ENCODE measurements around the gene SHOX.

SHOX gene

GRCh38 chrX:675279-675954, 44.8 kb downstream of the SHOX start:
- Histone ChIP-seq H2BK5ac (ENCODE audit: low read depth, low read length, poor library complexity, severe bottlenecking) (no peak overlapping the region), H3K18ac (ENCODE audit: low read depth in 1 of 2, low read length in 2 of 2) (no peak overlapping the region), H3K9ac (ENCODE audit: low read length) (no peak overlapping the region), H3K79me1 (replicated peaks; ENCODE audit: low read length, poor library complexity, severe bottlenecking) (no peaks in the 10 kb centered on the region), H2BK12ac (ENCODE audit: low read length in 2 of 2) (no peak overlapping the region), H2BK120ac (ENCODE audit: low read depth, low read length) (no peak overlapping the region), H3K36me3 (ENCODE audit: control insufficient read depth in 1 of 2, insufficient read depth in 2 of 2, low read depth in 1 of 2, low read length in 2 of 2) (no peaks in the 10 kb centered on the region), H2BK15ac (ENCODE audit: low read depth, poor library complexity, severe bottlenecking) (no peak overlapping the region), H3K4me2 (ENCODE audit: low read length, poor library complexity, severe bottlenecking) (no peak overlapping the region), H3K4me3 (ENCODE audit: insufficient read depth in 1 of 2, low read depth in 1 of 2, low read length in 2 of 2) (no peak overlapping the region), H3K27ac (ENCODE audit: low read length, poor library complexity, severe bottlenecking) (no peak overlapping the region), H3K4me1 (ENCODE audit: control insufficient read depth, insufficient read depth, low read depth, low read length) (no peaks in the 10 kb centered on the region), H3K4ac (ENCODE audit: low read depth in 1 of 2, low read length in 2 of 2) (no peak overlapping the region), H2AFZ (ENCODE audit: low read depth, low read length) (no peak overlapping the region), H4K91ac (ENCODE audit: low read length) (no peak overlapping the region), H4K8ac (ENCODE audit: low read length) (no peak overlapping the region), H2AK5ac (ENCODE audit: low read length, severe bottlenecking) (no peak overlapping the region), H3K9me3 (ENCODE audit: control insufficient read depth, low read length) (peaks cover 4% of the 10 kb centered on the region), H3K14ac (ENCODE audit: low read length in 2 of 2) (no peak overlapping the region), H3K27me3 (ENCODE audit: control insufficient read depth in 1 of 2, insufficient read depth in 1 of 2, low read length in 2 of 2) (no peaks in the 10 kb centered on the region), H3K23ac (ENCODE audit: low read length in 2 of 2) (no peak overlapping the region)
- WGBS = 34% methylated on average over 7 of the region's 7 CpGs
- DNase-seq = no peak

- no peaks in the 10 kb centered on the region for H3K4me1 ChIP-seq (ENCODE audit: control insufficient read depth, insufficient read depth, low read depth, low read length)
- no peak for DNase-seq
- H3K4ac ChIP-seq (ENCODE audit: low read depth in 1 of 2, low read length in 2 of 2) = no peak overlapping the region
- WGBS = 49% methylated on average over 15 of the region's 15 CpGs
- no peak overlapping the region for H2BK5ac ChIP-seq (ENCODE audit: low read depth, low read length, poor library complexity, severe bottlenecking)
- H3K36me3 ChIP-seq (ENCODE audit: control insufficient read depth in 1 of 2, insufficient read depth in 2 of 2, low read depth in 1 of 2, low read length in 2 of 2) = no peaks in the 10 kb centered on the region
- H2AK5ac ChIP-seq (ENCODE audit: low read length, severe bottlenecking) = no peak overlapping the region
- H4K91ac ChIP-seq (ENCODE audit: low read length) = no peak overlapping the region
- no peak overlapping the region for H3K27ac ChIP-seq (ENCODE audit: low read length, poor library complexity, severe bottlenecking)
- H3K4me3 ChIP-seq (ENCODE audit: insufficient read depth in 1 of 2, low read depth in 1 of 2, low read length in 2 of 2) = no peak overlapping the region
- no peaks in the 10 kb centered on the region for H3K27me3 ChIP-seq (ENCODE audit: control insufficient read depth in 1 of 2, insufficient read depth in 1 of 2, low read length in 2 of 2)
- no peak overlapping the region for H3K4me2 ChIP-seq (ENCODE audit: low read length, poor library complexity, severe bottlenecking)
- no peak overlapping the region for H3K14ac ChIP-seq (ENCODE audit: low read length in 2 of 2)
- no peak overlapping the region for H2BK120ac ChIP-seq (ENCODE audit: low read depth, low read length)
- H3K9me3 ChIP-seq (ENCODE audit: control insufficient read depth, low read length) = peaks cover 4% of the 10 kb centered on the region
- no peak overlapping the region for H3K23ac ChIP-seq (ENCODE audit: low read length in 2 of 2)
- no peaks in the 10 kb centered on the region for H3K79me1 ChIP-seq (replicated peaks; ENCODE audit: low read length, poor library complexity, severe bottlenecking)
- H2BK12ac ChIP-seq (ENCODE audit: low read length in 2 of 2) = no peak overlapping the region
- H2AFZ ChIP-seq (ENCODE audit: low read depth, low read length) = no peak overlapping the region
- H3K9ac ChIP-seq (ENCODE audit: low read length) = no peak overlapping the region
- no peak overlapping the region for H3K18ac ChIP-seq (ENCODE audit: low read depth in 1 of 2, low read length in 2 of 2)
- H2BK15ac ChIP-seq (ENCODE audit: low read depth, poor library complexity, severe bottlenecking) = no peak overlapping the region
- H4K8ac ChIP-seq (ENCODE audit: low read length) = no peak overlapping the region
Observed at GRCh38 chrX:675955-676295, 45.3 kb downstream of the SHOX start.

DNA sequence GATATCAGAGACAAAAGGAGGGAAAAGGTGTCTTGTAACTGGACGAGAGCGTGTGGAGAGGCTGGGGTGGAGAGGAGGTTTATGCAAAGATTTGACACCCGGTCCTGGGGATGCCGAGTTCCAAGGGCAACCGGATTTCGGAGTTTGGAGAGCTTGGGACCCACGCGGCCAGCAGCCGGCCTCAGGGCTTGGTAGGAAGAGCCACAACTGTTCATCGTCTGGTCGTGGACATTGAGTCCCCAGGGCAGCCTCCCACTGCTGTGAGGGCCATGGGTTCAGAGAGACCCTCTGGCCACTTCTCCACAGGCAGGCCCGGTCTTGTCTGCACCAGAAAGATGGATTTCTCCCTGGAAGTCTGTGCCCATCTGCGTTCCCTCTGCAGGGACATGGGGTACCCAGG, 46.8 kb downstream of the SHOX start:
- Histone ChIP-seq H2BK12ac (ENCODE audit: low read length in 2 of 2) (no peak overlapping the region), H3K36me3 (ENCODE audit: control insufficient read depth in 1 of 2, insufficient read depth in 2 of 2, low read depth in 1 of 2, low read length in 2 of 2) (no peaks in the 10 kb centered on the region), H3K9ac (ENCODE audit: low read length) (no peak overlapping the region), H3K79me1 (replicated peaks; ENCODE audit: low read length, poor library complexity, severe bottlenecking) (no peaks in the 10 kb centered on the region), H2AFZ (ENCODE audit: low read depth, low read length) (no peak overlapping the region), H3K9me3 (ENCODE audit: control insufficient read depth, low read length) (peaks cover 7% of the 10 kb centered on the region), H3K27ac (ENCODE audit: low read length, poor library complexity, severe bottlenecking) (no peak overlapping the region), H2BK15ac (ENCODE audit: low read depth, poor library complexity, severe bottlenecking) (no peak overlapping the region), H3K14ac (ENCODE audit: low read length in 2 of 2) (no peak overlapping the region), H3K27me3 (ENCODE audit: control insufficient read depth in 1 of 2, insufficient read depth in 1 of 2, low read length in 2 of 2) (no peaks in the 10 kb centered on the region), H2BK5ac (ENCODE audit: low read depth, low read length, poor library complexity, severe bottlenecking) (no peak overlapping the region), H3K18ac (ENCODE audit: low read depth in 1 of 2, low read length in 2 of 2) (no peak overlapping the region), H3K4me2 (ENCODE audit: low read length, poor library complexity, severe bottlenecking) (no peak overlapping the region), H3K4me3 (ENCODE audit: insufficient read depth in 1 of 2, low read depth in 1 of 2, low read length in 2 of 2) (no peak overlapping the region), H4K8ac (ENCODE audit: low read length) (no peak overlapping the region), H2BK120ac (ENCODE audit: low read depth, low read length) (no peak overlapping the region), H3K4ac (ENCODE audit: low read depth in 1 of 2, low read length in 2 of 2) (no peak overlapping the region), H2AK5ac (ENCODE audit: low read length, severe bottlenecking) (no peak overlapping the region), H3K23ac (ENCODE audit: low read length in 2 of 2) (no peak overlapping the region), H4K91ac (ENCODE audit: low read length) (no peak overlapping the region), H3K4me1 (ENCODE audit: control insufficient read depth, insufficient read depth, low read depth, low read length) (peaks cover 1% of the 10 kb centered on the region)
- no peak for DNase-seq
- WGBS = 89% methylated on average over 13 of the region's 13 CpGs

- 65% methylated on average over 39 of the region's 39 CpGs for WGBS
- H2BK15ac ChIP-seq (ENCODE audit: low read depth, poor library complexity, severe bottlenecking) = no peak overlapping the region
- H2BK120ac ChIP-seq (ENCODE audit: low read depth, low read length) = no peak overlapping the region
Observed at GRCh38 chrX:679291-679979, 48.8 kb downstream of the SHOX start.

More at GRCh38 chrX:679291-679979, 48.8 kb downstream of the SHOX start:
- no peak overlapping the region for H4K8ac ChIP-seq (ENCODE audit: low read length)
- H2AFZ ChIP-seq (ENCODE audit: low read depth, low read length) = no peak overlapping the region
- no peak for DNase-seq
- H2AK5ac ChIP-seq (ENCODE audit: low read length, severe bottlenecking) = no peak overlapping the region
- peak overlapping the region in 1 of 2 experiments; percentile 3 for H3K4me3 ChIP-seq (ENCODE audit: insufficient read depth in 1 of 2, low read depth in 1 of 2, low read length in 2 of 2)
- no peak overlapping the region for H3K4ac ChIP-seq (ENCODE audit: low read depth in 1 of 2, low read length in 2 of 2)
- H4K91ac ChIP-seq (ENCODE audit: low read length) = no peak overlapping the region
- H3K27me3 ChIP-seq (ENCODE audit: control insufficient read depth in 1 of 2, insufficient read depth in 1 of 2, low read length in 2 of 2) = no peaks in the 10 kb centered on the region
- no peak overlapping the region for H3K23ac ChIP-seq (ENCODE audit: low read length in 2 of 2)
- H3K36me3 ChIP-seq (ENCODE audit: control insufficient read depth in 1 of 2, insufficient read depth in 2 of 2, low read depth in 1 of 2, low read length in 2 of 2) = no peaks in the 10 kb centered on the region
- H3K27ac ChIP-seq (ENCODE audit: low read length, poor library complexity, severe bottlenecking) = no peak overlapping the region
- H3K14ac ChIP-seq (ENCODE audit: low read length in 2 of 2) = no peak overlapping the region
- H3K9me3 ChIP-seq (ENCODE audit: control insufficient read depth, low read length) = peaks cover 7% of the 10 kb centered on the region
- H3K4me1 ChIP-seq (ENCODE audit: control insufficient read depth, insufficient read depth, low read depth, low read length) = peaks cover 1% of the 10 kb centered on the region
- H3K18ac ChIP-seq (ENCODE audit: low read depth in 1 of 2, low read length in 2 of 2) = no peak overlapping the region
- no peak overlapping the region for H3K4me2 ChIP-seq (ENCODE audit: low read length, poor library complexity, severe bottlenecking)
- no peak overlapping the region for H2BK12ac ChIP-seq (ENCODE audit: low read length in 2 of 2)
- no peak overlapping the region for H3K9ac ChIP-seq (ENCODE audit: low read length)
- no peaks in the 10 kb centered on the region for H3K79me1 ChIP-seq (replicated peaks; ENCODE audit: low read length, poor library complexity, severe bottlenecking)
- H2BK5ac ChIP-seq (ENCODE audit: low read depth, low read length, poor library complexity, severe bottlenecking) = no peak overlapping the region
